GM18907 (cell line): ENCODE data around the gene CYB561D2.

Experiments used
- ATAC-seq: cut with Tn5 transposase; IDR thresholded peaks from one replicate; pipeline ENCODE4 v1.9.1; 2021; ENCODE audit warnings: mild to moderate bottlenecking, moderate library complexity; ENCODE audit not compliant: unreplicated experiment

CYB561D2 gene

DNA sequence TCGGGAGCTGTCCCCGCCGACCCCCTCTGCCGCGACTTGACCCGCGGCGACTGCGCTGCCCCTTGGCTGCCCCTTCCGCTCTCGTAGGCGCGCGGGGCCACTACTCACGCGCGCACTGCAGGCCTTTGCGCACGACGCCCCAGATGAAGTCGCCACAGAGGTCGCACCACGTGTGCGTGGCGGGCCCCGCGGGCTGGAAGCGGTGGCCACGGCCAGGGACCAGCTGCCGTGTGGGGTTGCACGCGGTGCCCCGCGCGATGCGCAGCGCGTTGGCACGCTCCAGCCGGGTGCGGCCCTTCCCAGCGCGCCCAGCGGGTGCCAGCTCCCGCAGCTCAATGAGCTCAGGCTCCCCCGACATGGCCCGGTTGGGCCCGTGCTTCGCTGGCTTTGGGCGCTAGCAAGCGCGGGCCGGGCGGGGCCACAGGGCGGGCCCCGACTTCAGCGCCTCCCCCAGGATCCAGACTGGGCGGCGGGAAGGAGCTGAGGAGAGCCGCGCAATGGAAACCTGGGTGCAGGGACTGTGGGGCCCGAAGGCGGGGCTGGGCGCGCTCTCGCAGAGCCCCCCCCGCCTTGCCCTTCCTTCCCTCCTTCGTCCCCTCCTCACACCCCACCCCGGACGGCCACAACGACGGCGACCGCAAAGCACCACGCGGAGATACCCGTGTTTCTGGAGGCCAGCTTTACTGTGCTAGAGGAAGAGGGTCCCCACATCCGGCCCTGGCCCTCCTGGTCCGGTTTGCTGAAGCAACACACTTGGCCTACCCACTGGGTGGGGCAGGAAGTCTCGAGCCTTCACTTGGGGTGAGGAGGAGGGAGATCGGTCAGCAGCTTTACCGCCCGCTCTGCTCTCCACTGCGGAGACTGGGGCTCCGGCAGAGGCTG, 10.0 kb upstream of the CYB561D2 start, which contains the start of gene RASSF1:
TSS of gene RASSF1 (minus strand) at position 389 of the 882 bp plus-strand sequence. CDS start at position 358, 31 bp downstream.
- ATAC-seq, result peak; percentile 18

DNA sequence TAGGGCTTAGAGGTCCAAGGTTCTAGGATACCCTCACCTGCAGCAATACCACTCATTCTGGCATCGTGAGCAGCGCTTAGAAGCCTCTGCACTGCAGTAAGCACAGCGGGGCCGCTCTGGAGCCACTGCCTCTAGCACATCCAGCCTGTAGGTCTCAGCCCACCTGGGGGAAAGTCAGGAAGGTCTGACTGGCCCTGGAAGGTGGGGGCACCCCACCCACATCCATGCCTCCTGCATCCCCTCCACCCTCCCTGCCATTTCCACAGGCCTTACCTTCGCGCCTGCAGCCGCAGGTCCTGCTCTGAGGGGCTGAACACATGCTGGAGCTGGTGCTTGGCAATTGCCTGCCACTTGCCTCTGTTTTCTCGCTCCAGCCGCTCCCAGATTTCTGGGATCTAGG, 9.1 kb upstream of the CYB561D2 start:
- no peak for ATAC-seq

- no peak for ATAC-seq
These were observed 8.5 kb upstream of the CYB561D2 start for GRCh38 chr3:50341996-50342650.

DNA sequence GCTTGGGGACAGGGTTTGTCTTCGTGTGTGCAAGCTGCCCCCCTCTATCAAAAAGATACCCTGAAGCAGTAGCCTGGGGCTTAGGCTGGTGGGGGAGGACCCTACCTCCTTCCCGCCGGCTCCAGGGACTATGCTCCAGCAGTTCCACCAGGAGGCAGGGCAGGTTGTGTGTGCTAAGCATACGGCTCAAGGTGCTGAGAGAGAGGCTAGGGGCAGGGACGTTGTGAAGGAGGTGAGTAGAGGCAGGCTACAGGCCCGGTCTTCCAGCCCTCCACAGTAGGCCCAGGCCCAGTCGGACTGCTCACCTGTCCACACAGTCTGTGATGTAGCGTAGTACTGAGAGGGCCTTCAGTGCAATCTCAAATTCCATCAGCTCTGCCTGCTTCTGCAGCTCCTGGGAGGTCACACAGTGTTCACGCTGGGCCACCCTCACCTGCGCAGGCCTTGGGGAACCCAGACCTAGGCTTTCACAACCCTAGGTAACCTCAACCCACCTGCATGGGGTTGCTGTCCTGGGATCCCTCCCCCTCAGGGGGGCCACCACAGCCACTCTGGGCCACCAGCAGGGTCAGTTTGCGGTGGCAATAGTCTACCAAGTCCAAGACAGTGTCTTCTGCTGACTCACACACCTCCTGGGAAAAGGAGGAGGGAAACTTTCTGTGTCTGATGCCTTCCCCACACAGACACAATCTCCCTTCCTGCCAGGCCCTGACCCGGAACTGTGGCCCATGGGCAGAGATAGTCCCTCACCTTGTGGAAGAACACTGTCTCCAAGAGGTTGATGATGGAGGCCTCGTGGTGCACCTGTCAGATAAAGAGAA, 7.6 kb upstream of the CYB561D2 start:
- ATAC-seq, result no peak

DNA sequence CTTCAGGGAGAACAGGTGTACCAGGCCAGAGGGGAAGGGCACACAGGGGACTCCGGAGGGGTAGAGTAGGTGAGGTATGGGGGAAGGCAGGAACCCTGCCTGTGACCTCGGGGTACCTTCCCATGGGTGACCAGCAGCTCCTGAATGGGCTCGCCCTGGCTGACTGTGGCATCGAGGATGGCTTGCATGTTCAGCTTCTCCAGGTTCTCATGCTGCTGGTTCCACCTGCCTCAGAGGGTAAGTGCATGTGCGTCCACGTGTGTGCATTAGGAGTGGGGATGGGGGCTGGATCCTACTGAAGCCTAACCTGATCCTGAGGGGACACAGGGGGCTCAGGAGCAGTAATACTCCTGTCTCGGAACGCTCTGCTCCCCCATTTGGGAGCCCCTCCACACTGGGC, 5.7 kb upstream of the CYB561D2 start:
- no peak for ATAC-seq

DNA sequence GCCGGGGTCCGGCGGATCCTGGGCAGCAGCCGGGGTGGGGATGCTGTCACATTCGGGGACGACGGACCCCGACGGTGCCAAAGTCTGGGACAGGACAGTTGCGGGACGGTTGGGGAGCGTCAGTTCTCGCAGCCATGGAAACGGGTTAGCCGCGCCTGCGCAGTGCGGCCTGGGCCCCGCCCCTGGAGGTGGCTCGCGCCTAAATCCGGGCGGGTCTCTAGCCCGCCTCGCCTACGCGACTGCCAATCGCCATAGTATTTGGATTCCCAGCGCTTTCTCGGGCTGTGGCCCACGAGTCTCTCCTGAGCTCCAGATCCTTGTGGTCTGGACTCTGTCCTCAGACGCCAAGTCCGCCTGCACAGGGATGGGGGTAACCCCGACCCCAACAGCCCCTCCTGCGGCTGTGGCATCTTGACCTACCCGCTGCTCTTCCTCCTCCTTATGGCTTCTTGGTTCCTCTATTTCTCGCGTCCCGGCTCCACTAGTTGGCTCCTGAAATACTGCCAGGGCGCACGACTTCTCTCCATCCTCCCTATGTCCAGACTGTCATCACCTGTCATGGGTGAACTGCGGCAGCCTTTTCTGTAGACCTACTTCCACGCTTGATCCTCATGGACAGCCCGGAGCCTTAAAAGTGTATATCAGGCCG, 5.0 kb upstream of the CYB561D2 start, which contains the start of gene ZMYND10:
TSS of gene ZMYND10 (minus strand) at position 147 of the 649 bp plus-strand sequence. CDS start 153 bp downstream, outside the sequence.
- ATAC-seq, result no peak

DNA sequence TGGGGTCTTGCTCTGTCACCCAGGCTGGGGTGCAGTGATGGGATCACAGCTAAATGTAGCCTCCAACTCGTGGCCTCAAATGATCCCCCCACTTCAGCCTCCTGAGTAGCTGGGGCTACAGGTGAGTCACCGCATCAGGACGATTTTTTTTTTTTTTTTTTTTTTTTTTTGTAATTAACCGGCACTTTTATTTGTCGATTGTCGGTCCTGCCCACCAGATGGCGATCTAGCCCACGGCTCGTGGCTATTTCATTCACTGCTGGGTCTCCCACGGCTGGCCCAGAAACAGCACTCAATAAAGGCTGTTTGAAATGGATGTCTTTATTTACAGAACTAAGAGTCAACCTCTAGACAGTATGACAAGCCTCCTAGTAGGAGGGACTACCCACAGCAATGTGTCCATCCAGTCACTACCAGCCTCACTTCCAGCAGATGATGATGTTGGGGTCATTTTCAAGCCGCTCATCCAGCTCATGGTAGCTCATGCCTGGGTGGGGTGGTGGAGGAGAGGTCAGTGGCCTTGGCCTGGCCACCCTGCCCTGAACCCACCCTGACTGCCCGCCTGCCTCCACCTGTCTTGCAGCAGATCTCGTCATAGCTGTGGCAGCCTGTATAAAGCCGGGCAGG, 3.4 kb upstream of the CYB561D2 start:
- ATAC-seq, result no peak

GRCh38 chr3:50350213-50350526, 492 bp upstream of the CYB561D2 start:
- ATAC-seq, result no peak

- no peak for ATAC-seq
These were observed 648 bp downstream of the CYB561D2 start for GRCh38 chr3:50351323-50351697.

GRCh38 chr3:50352781-50353180, 2.1 kb downstream of the CYB561D2 start:
- no peak for ATAC-seq

DNA sequence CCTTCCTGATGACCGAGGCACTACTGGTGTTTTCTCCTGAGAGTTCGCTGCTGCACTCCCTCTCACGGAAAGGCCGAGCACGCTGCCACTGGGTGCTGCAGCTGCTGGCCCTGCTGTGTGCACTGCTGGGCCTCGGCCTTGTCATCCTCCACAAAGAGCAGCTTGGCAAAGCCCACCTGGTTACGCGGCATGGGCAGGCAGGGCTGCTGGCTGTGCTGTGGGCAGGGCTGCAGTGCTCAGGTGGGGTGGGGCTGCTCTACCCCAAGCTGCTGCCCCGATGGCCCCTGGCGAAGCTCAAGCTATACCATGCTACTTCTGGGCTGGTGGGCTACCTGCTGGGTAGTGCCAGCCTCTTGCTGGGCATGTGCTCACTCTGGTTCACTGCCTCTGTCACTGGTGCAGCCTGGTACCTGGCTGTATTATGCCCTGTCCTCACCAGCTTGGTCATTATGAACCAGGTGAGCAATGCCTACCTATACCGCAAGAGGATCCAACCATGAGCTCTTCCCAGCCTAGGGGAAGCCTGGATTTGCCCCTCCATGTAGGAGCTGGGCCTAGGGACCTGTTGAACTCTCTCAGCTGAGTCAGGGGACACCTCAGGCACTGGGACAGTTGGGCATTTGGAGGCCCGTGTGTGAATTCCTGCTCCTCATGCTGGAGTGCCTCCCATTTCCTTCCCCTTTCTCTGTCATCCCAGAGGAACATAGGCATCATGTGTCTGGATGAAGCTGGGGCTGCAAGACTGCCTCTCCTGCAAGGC, 2.8 kb downstream of the CYB561D2 start:
- ATAC-seq, result no peak

- no peak for ATAC-seq
These were observed 3.6 kb downstream of the CYB561D2 start for GRCh38 chr3:50354186-50354764.

DNA sequence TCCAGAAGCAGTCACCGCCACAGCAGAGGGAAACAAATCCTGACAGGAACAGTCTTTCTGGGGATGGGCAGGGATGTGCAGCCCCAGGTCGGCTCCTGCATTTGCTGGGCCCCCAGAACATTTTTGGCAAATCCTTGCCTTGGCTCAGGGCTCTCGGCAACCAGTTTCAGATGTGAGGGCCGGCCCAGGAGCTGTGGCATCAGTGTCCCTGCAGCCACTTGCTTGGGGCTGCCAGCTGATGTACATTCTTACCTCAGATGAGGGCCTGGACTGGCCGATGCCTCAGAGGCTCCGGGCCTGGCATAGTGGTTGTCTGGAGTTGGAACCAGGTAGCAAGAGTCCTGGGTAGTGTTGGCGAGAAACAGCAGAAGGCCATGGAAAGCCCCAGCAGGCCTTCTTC, 4.2 kb downstream of the CYB561D2 start:
- no peak for ATAC-seq

GRCh38 chr3:50355829-50356552, 5.3 kb downstream of the CYB561D2 start:
- no peak for ATAC-seq

DNA sequence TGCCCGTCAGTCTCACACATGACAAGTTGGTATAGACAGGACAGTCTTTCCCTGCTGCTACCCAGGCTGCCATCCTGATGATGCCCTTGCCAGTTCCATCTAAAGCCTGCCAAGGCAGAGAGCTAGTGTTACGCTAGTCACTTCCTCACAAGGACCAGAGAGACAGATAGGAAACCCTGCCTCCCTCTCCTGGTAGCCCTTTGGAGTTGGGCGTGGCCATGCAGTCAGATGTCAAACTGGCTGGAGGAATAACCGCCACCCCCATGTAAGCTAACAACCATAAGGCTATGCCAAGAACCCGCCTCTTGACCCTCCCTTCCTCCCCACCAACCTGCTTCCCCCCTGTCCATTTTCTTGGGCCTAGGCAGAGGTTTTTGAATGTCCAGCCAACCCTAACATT, 5.9 kb downstream of the CYB561D2 start:
- ATAC-seq, result no peak

GRCh38 chr3:50357481-50357880, 6.8 kb downstream of the CYB561D2 start:
- no peak for ATAC-seq

DNA sequence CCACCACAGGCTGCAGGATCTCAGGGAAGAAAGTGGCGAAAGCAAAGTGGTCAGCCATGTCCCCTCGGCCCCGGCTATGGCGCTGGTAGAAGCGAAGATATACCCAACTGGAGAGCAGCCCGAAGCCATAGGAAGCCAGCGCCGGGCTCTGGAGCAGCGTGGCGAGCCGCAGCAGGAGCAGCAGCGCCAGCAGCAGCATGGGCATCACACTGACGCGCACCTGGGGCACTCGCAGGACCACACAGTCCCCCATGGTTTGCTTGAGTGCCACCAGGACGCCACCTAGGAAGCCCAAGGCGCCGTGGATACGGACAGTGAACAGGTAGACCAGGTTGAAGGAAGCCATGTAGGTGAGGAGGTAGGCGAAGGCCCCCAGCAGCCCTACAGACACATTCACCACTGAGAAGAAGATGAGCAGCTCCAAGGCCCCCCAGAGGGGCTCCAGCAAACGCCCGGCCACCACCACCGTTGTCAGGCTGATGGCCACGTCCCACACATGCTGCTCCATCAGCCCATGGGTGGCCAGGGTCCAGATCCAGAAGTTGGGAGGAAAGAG, 7.8 kb downstream of the CYB561D2 start:
- ATAC-seq, result no peak
